22Rv1 (cell line): ENCODE measurements around the gene PIAS4.

Source experiments
- H3K27ac ChIP-seq: fragments of 450-650 bp; 2 replicates; pipeline ENCODE4 v1.5.1; 2017
- ZFX ChIP-seq: fragments of 450-650 bp; IDR thresholded peaks from 2 replicates; pipeline ENCODE4 v1.6.1; 2017; ENCODE audit warnings: antibody characterized with exemption, borderline replicate concordance
- TF ChIP-seq, protein P1 (sequence below): fragments of 450-650 bp; IDR thresholded peaks from 2 replicates; pipeline ENCODE4 v1.5.1; 2017; ENCODE audit warnings: mild to moderate bottlenecking

Gene PIAS4

DNA sequence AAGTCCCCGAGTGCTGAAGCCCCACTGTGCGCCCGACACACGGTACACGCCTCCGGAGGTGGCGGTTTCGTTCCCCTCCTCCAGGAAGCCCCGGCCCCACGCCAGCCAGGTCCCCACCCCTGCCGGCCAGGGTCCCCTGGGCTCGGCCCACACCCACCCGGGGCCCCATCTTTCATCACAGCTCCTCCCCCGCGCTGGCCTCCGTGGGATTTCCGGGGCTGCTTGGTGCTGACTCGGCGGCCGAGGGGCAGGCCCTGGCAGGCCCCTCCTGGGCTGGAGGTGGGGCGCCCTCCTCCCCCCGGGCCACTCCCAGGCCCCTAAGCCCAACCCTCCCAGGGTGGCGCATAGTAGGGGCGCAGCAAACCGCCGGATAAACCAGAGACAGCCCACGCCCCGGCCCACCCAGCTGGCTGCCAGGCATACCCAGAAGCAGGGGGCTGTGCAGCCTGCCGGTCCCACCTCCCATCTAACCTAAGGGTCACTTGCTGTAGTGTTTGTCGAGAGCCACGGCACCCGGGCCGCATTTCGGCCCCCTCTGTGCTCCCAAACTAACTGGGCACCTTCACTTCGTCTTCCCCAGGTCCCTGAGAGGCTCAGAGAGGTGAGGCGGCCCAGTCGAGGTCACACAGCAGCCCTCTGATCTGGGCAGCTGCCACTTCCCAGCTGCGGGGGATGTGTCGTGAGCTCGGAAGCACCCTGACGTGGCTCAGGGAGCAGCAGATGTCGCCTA lies 52.5 kb downstream of the PIAS4 start:
- TF ChIP-seq, protein P1, sequence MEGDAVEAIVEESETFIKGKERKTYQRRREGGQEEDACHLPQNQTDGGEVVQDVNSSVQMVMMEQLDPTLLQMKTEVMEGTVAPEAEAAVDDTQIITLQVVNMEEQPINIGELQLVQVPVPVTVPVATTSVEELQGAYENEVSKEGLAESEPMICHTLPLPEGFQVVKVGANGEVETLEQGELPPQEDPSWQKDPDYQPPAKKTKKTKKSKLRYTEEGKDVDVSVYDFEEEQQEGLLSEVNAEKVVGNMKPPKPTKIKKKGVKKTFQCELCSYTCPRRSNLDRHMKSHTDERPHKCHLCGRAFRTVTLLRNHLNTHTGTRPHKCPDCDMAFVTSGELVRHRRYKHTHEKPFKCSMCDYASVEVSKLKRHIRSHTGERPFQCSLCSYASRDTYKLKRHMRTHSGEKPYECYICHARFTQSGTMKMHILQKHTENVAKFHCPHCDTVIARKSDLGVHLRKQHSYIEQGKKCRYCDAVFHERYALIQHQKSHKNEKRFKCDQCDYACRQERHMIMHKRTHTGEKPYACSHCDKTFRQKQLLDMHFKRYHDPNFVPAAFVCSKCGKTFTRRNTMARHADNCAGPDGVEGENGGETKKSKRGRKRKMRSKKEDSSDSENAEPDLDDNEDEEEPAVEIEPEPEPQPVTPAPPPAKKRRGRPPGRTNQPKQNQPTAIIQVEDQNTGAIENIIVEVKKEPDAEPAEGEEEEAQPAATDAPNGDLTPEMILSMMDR: no peak
- no peak for TF ChIP-seq ZFX
- peak overlapping the region; percentile 97; the same call in 1 of the 2 replicates for H3K27ac ChIP-seq

DNA sequence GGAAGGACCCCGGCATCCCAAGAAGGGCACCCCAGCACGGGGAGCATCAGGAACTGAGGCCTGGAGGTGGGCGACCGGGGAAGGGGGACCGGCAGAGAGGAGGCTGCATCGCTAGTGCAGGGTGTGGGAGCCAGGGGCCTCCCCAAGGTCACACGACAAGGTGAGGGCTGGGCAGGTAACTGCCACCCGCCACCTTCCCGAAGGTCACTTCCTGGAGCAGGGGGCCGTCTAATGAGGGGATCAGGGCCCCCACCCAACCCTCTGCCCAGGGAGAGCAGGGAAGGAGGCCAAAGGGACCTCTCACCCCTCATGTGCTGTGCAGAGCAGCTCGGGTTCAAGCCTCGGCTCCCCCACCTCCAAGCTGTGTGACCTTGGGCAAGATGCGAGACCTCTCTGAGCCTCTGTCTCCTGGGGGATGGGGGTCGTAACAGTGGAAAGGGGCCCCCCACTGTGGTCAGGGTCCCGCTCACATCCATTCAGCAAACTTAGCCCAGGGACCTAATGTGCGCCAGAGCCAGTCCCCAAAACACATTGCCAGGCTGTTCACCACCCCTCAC lies 53.2 kb downstream of the PIAS4 start:
- H3K27ac ChIP-seq: peak overlapping the region; percentile 97
- TF ChIP-seq, protein P1: no peak
- TF ChIP-seq ZFX: no peak

DNA sequence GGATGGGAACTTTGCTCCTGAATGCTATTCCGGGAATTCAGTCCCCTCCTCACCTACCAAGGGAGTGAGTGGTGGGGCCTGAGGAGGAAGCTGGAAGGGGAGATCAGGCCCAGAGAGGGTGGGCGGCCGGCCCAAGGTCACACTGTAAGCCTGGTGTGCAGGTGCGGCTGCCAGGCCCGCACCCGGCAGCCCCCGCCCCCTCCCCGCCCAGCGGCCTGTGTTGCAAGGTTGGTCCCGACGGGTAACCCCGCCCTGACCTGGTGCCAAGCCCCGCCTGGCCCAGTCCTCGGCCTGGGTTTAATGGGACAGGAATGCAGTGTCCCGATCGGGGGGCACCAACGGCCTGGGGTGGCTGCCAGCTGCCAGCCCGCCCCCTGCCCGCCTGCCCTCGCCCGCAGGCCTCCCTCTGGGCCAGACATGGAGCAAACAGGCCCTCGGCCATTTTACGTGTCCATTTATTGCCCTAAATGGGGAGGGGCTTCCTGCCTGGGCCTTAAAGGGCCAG lies 53.7 kb downstream of the PIAS4 start:
- no peak for TF ChIP-seq ZFX
- TF ChIP-seq, protein P1: no peak
- peak overlapping the region; percentile 97 for H3K27ac ChIP-seq

DNA sequence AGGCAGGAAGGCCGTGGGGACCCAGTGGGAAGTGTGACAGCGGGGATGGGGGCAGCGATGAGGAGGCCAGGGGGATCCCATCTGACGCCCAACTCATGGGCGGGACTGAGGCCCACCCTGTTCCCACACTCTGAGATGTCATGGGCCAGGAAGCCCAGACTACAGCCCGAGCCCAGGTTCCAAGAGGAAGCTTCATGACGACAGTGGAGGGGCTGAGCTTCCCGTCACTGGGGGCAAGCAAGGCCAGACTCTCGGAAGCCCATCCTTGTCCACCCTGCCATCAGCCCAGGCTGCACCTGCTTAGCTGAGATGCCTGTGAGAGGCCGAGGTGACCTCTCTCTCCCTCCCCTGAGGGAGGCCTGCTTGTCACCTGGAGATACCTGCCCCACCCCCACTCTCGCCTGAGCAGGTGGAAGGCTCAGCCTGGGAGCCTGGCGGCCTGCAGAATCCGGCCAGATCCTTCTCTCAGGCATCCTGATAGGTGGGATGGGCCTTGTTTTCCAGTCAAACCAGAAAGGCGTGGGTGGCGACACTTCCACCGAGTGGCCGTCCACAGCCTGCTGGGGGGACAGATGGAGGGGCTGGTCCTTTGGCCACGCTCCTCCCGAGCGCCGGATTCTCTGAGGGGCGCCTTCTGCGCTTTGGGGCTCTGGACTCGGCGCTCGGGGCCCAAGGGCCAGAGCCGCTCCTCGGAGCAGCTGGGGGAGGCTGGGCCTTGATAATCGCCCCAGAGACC lies 54.3 kb downstream of the PIAS4 start:
- TF ChIP-seq ZFX: no peak
- TF ChIP-seq, protein P1: no peak
- peak overlapping the region; percentile 97 for H3K27ac ChIP-seq

DNA sequence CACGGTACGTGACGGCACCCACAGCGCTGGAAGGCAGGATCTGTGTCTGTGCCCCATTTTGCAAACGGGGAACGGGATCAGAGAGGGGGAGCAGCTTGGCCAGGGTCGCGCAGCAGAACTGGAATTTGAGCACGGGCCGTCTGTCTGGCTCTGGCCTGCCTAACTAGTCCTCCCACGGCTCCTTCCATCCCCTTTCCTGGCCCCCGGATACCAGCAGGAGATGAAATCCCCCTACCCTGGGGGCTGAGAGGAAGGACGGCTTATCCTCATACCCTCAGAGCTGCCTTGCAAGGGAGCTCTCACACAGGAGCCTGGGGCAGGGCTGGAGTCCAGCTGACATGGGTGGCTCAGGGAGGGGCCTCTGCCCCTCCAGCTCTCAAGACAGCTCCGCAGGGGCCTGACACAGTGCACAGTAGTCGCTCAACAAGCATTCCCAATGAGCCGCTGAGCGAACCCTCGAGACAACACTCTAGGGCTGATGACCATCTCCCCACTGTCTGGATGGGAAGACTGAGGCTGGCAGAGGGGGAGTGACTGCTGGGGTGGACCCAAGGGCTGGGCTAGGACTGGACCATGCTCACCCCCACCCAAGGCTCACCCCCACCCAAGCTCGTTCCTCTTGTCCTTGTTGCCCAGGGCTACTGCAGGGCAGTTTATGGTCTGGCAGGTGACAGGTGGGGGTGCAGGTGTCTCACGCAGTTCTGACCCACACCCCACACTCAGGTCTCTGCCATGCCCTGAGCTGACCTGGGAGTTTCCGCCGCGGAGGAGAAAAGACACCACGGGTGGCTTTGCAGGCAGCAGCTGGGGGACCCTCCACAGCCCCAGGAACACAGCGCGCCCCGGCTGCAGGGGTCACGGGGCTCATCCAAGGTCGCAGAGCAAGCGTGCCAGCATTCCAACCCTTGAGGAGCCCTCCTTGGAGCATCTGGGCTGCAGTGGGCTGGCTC lies 55.2 kb downstream of the PIAS4 start:
- H3K27ac ChIP-seq: peak overlapping the region; percentile 97
- TF ChIP-seq, protein P1: no peak
- no peak for TF ChIP-seq ZFX

DNA sequence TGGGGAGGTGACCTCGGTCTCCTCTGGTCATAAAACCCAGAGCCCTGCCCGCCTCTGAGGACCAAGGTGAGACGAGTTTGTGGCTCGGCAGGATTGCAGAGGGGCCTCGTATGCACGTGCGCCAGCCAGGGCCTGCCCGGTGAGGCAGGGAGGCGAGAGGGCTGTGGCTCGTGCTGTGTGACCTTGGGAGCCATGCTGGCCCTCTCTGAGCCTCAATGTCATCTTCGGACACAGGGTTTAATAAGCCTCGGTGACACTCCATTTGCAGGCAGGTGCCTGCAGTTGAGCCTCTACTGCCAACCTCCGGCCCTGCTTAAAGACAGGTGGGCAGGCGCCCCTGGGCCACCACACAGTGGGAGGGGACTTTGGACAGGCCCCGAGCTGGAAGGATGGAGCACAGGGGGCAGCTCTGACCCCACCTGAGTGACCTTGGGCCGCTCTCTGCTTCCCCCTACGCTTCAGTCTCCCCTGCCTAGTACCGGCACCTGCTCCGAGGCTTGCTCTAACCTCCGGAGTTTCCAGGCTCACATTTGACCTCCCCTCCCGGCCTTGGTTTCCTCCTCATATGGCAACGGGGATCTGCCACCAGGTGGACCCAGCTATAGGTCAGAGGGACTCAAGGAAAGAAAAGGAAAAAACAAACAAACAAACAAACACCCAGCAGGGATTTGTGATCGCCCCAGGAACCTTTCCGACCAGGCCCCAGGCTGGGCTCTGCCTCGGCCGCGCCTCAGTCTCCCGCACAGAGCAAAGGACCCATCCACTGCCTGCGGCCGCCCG lies 56.0 kb downstream of the PIAS4 start:
- H3K27ac ChIP-seq: peak overlapping the region; percentile 97
- TF ChIP-seq, protein P1: peak; percentile 29
- no peak for TF ChIP-seq ZFX
